ENCODE results near the gene NRIP2.

Gene NRIP2

DNA sequence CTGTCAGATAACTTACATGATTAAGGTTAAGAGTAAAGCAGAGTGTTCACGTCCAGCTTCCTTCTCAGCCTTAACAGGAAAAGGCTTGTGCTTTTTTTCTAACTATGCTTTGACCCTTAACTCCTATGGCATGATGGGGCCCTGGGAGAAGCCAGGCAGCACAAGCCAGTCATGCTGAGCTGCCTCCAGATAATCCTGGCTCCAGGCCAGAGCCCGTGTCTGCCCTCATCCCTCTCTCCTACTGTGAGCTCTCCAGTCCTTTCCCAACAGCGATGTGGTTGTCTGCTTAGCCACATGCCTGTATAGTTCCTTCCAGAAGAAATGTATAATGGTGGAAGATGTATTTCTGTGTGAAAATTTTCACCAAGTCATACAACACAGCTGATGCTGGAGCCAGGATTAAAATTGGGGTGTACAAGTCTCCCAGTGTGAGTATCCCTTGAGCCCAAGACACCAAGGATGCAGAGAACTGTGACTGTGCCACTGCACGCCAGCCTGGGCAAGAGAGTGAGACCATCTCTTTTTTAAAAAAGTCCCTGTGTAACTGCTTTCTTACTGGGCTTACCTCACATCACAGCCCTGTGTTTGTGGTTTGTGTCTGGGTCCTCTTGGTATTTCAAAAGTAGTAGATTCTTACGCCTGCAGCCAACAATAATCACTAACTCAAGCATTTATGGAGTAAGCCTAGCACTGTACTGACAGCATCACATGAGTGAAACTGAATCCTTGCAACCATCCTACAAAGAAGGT, 30.3 kb downstream of the NRIP2 start:
- DNase-seq: no peak

- no peak for DNase-seq
Observed at GRCh38 chr12:2803635-2804392, 31.0 kb downstream of the NRIP2 start.

- DNase-seq: no peak
Observed at GRCh38 chr12:2801044-2801783, 33.6 kb downstream of the NRIP2 start.

DNA sequence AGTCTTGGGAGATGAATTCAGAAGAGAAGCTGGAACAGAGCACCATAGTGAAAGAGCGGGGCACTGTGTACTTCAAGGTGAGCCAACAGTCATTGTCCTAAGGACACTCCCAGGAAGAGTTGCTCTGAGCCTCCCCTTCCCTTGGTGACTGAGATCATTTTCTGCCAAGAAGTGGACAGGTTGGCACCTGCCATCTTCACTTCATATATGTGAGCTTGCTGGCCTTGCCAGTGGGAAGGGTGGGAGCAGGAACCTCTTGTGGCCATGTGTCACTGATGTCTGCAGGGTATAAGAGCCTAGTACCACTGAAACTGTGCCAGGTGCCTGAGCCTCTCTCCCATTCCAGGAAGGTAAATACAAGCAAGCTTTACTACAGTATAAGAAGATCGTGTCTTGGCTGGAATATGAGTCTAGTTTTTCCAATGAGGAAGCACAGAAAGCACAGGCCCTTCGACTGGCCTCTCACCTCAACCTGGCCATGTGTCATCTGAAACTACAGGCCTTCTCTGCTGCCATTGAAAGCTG, 34.7 kb downstream of the NRIP2 start:
- no peak for DNase-seq

GRCh38 chr12:2797721-2798418, 37.0 kb downstream of the NRIP2 start:
- no peak for DNase-seq

GRCh38 chr12:2796187-2796666, 38.6 kb downstream of the NRIP2 start:
- DNase-seq: no peak

DNA sequence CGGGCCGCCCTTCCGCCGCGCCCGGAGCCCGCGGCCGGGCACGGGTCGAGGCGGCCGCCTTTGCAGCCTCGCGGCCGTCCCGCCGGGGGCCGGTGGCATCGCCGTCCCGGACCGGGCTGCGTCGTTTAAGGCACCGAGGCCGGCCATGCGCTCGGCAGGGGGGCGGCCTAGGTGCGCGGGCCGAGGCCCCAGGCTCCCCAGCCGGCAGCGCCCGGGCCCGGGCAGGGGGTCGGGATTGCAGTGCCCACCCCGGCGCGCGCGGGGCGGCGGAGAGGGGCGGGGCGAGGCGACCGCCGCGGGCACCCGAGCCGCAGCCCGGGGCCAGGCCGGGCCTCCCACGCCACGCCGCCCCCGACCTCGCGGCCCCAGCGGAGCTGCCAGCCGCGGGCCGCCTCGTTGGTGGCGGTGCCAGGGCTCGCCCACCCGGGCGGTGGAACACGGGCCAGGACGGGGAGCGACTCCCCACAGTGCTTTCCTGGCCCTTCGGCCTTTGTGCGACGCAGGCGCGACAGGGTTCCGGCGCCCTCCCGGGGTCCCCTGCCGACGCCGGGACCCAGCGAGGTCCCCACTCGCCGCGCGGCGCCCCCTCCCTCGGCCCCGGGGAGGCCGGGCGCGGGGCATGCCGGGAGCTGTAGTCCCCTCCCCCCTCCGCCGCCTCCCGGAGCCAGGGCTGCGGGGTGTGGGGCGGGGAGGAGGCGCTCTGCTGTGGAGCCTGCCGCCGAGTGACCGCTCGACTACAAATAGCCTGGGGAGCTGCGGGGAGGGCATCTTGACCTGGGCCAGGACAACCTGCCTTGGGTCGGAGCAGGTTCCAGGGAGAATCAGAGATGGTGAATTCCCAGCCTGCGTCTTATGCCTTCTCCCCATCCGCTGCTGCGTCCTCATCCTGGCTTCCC, 39.3 kb downstream of the NRIP2 start:
- peak; percentile 82 for DNase-seq

- peak; percentile 88 for DNase-seq
Observed at GRCh38 chr12:2794736-2795289, 40.0 kb downstream of the NRIP2 start, which contains the start of gene FKBP4. Gene FKBP4, plus strand, starts transcription at chr12:2794970. Its CDS starts 170 bp downstream, at chr12:2795140.

DNA sequence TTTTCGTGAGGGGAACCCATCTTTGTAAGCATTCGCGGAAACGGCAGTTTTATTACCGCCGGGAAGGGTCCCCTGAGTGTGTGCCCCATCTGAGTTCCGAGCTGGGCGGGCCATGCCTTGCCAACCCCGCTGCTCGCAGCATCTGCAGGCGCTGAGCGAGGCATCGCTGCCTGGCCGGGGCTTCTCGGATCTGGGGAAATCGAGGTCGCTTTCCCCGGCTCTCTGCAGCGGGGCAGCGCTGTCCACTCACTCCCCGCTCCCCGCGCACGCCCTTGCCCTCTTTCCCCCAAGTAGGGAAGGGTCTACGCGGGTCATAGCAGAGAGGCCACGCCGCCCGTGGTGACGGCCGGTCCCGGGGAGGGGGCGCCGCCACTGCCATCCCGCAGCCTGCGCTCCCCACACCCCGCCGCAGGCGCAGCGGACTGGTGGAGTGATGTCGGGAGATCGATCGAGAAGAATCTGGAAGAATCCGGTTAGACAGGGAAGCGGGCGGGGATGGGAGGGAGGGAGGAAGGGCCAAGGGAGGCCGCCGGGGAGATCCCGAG, 40.6 kb downstream of the NRIP2 start:
- peak; percentile 43 for DNase-seq

- no peak for DNase-seq
Observed at GRCh38 chr12:2793561-2793960, 41.3 kb downstream of the NRIP2 start.

DNA sequence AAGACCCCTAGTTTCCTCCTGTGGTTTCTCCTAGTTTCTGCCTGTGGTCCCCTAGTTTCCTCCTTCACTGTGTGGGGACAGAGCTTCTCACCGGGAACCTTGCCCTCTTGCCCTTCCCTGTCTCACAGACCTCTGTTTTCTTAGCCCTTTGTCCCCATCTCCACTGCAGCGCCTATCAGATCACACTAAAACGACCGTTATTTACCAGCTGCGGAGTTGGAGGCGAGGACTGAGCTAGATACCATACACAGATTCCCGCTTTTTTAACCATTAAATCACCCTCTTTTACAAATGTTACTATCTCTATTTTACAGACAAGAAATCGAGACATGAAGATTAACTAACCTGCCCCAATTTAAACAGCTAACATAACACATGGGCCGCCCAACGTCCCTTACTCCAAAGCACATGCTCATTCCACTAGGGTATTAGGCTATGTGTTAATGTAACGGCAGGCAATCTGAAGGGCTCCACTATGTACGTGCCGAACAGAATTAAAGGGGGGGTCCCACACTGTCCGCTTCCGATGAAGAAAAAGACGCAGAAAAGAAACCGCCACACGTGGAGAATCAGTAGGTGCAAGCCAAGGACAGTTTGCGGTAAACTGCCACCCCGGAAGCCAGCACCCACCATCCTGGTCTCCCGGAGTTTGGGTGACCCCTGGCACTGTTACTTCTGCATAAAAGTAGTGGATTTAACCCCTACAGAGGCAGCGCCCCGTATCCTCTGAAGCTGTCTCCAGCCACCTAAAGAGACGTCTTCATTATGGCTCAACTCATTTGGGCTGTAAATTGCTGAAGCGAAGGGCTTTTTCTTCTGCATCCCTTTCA, 41.9 kb downstream of the NRIP2 start:
- no peak for DNase-seq

- DNase-seq: no peak
Observed at GRCh38 chr12:2791089-2791488, 43.7 kb downstream of the NRIP2 start.

DNA sequence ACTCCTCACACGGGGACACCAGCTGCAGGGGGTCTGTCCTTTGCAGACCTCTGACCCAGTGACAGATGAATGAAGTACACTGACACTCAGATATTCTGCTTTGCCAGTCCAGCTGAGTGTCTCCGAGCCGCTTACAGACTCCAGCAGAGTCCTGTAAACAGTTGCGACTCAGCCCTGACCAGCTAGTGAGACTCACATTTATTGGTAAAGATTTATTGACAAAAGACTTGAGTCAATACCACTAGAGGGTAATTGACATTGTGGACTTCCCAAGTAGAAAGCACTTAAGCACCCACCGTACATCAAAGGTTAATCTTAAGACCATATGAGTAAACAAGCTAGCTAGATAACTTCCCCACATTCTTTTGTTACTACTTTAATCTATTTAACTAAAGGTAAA, 49.8 kb downstream of the NRIP2 start:
- DNase-seq: no peak

GRCh38 chr12:2783936-2784600, 50.8 kb downstream of the NRIP2 start:
- peak; percentile 62 for DNase-seq

- DNase-seq: no peak
Observed at GRCh38 chr12:2779281-2779680, 55.6 kb downstream of the NRIP2 start.

- no peak for DNase-seq
Observed at GRCh38 chr12:2776129-2776806, 58.6 kb downstream of the NRIP2 start.

DNA sequence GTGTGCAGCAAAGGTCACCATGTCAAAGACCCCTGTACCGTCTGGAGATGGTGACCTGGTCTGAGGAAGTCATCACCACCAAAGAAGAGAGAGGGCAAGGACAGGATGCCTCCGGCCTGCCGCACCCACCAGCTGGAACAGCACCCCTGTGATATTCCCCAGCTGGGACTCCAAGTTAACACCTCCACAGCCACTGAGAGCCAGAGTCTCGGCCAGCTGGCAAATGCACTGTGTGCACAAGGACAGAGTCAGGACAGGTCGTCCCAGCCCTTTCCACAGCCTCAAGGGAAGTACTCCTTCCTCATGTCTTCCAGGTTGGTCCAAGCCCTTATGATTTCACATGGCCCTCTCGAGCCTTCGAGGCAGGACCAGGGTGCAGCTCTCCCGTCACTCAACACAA, 59.4 kb downstream of the NRIP2 start:
- DNase-seq: no peak
